CD4-positive, alpha-beta T cell treated with Interleukin-4 for 1 hour (primary cell): Measurements from ENCODE around the gene PRKCQ.
A peak's percentile ranks its signal among the peaks of the same experiment; 100 is the strongest.

Experiments
- DNase-seq, 2 donors: peaks; one replicate each; pipeline ENCODE4 v3.0.0-alpha.2; 2020 to 2022

PRKCQ gene

DNA sequence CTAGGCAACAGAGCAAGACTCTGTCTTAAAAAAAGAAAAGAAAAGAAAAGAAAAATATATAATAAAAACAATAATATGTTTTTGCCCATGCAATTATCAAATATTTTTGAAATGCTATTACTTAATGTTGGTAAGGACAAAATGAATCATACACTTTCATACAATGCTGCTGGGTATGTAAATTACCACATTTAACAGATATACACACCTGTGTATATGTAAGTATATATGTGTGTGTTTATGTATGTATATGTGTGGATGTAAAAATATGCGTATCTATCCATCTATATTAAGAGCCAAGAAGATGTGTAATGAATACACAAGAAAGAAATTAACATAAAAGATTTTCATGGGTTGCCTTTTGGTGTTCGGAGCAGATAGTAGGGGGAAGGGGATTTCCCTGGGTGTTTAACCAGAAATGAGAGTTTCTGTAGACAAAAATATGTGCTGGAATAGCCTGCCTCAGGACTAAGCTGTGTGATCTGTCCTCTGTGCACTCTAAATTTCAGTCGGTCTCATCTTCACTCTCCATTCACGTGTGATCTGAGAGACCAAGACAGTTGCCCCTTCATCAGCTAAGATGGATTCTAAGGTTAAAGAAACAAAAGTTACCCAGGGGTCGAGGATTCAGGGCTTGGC lies 61.2 kb downstream of the PRKCQ start:
- DNase-seq = peak in 1 of 2 donors; percentile 62

DNA sequence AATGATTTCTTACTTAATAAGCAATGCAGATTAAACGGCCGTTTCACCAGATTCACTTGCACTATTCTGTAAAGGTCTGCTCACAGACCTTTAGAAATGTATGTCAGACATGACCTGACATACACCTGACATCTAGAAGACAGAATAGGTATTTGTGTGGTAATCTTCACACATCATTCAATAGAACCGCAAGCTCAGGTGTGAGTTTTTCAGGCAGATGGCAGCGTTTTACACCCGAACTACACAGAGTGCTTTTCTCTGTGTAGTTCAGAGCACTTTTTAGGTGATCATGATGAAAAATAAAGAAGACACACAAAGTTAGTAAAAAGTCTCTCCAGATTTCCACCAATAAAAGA lies 63.2 kb downstream of the PRKCQ start:
- DNase-seq = peak in 1 of 2 donors; percentile 52

DNA sequence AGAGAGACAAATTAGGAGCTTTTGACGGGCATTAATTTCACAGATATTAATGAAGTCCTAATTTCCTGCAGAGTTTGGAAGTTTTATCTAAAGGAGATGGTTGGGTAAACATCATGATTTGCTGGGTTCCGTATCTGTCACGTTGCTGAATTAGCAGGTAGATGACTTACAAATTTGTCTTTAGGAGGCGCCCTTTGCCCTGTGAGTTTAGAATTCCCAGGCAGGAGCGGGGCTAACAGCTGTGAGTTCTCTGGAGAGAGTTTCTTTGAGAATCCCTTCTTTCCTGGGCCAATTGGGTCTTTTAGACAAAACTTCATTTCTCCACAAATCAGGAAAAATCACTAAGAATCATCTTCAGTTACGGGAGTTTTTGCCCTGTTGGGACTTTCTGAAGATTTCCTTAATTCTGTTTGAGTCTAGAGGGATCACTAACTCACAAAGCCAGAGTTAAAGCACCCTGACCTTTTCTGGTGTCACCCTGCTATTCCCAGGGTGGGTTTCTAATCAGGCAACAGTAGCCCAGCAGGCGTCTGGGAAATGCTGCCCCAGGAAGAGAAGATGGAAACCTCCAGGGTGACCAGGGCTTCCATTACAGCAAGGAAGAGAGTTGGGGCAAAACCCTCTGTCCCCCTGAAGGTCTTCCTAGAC lies 63.7 kb downstream of the PRKCQ start:
- no peak for DNase-seq

DNA sequence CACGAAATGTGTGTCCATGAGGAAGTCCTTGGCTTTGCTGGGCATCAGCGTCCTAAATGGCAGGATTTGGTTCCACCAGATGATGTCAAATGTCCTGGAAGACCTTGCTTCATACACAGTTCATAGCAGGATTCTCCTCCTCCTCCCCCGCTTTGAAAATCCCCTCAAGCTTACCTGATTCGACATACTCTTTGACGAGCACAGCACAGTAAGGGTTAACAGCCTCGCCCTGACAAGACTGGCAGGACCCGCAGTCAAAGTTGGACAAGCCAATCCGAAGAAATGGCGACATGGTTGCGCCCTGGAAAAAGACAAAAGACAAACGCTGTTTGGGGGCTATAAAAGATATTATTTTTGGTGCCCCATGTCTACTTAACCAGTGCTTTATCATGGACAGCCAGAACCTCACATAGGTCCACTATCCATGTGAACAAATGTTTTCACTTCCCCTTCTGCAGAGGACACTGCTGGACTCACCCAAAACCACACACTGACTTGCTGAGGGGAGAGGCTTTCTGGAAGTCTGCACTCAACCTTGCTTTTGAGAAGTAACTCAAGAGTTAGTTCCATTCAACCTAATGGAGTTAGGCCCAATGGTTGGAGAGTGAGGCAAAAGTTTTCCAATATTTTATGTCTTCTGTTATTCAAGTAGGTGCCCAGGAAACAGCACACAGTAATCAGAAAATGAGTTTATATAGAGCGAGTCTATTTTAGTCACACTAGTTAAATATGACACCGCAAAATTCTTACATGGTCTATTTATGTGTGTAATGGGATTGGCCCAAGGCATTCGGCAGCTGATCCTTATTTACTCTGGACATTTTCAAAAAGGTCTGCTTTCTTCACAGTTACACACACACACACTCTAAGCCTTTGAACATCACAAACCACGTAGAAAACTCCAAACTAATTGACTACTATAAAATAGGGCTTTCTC lies 65.0 kb downstream of the PRKCQ start:
- DNase-seq = no peak

DNA sequence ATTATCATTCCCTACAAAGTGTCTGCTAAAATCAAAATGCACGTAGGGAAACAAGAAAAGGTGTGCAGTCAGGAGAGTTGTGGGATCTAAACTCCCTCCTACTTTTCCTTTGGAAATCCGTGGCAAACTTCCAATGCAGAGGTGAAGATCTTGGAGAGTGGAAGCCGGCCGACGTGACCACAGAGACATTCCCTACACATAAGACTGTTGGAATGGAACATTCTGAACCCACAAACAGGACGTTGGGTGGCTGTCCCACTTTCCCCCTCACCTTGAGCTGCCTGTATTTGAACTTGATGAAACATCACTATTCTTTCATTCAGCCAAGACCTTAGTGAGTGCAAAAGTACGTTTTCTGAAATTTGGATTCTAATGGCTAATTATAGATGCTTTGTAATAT lies 65.9 kb downstream of the PRKCQ start:
- no peak for DNase-seq

DNA sequence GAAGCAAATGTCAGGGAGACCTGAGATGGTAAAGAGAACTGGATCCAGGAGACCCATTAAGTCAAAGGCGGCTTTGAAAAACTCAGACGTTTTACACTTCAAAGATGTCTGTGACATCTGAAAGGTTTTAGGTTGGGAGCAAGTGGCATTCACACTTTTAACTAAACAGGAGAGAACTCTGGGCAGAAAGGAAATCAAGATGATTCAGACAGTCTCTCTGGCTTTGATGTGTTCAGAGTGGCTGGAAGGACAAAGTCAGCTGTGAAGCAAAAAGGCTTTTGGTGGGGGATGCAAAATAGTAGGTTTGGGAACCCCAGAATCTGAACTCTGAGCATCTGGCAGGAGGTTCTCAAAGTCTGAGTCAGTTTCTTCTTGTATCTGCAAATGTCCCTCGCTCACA lies 66.6 kb downstream of the PRKCQ start:
- peak in 1 of 2 donors; percentile 54 for DNase-seq

DNA sequence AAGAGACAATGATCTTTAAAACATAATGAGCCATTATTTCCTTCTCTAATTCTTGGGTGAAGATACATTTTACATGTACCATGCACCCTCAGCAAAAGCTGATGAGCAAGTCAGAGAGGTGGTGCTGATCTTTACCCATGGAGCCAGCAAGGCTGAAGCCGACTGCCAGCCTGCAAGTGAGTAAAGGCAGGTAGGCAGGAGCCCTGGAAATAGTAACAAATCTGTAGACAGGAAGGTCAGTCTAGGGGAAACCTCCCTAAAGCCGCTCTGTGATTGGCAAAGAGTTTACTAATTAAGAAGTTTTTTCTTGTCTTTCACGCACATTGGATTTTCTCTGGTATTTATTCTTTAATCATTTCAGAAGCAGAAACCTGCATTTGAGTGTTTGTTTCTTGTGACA lies 67.9 kb downstream of the PRKCQ start:
- DNase-seq = no peak

DNA sequence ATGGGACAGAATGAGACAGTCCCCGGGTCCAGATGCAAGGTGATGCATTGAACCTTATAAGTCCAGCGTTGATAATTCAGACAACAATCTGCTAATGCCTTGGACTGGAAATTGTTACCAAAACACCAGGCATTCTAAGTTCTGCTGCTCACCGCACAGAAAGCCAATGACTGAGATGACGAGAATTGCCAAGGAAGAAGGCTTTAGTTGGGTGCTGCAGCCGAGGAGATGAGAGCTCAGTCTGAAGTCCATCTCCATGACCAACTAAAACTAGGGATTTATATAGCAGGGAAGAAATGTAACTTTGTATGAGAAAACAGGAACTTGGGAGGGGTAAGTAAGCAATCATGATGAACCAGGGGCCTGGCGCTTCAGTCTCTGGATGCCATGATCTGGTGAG lies 68.7 kb downstream of the PRKCQ start:
- DNase-seq = no peak

DNA sequence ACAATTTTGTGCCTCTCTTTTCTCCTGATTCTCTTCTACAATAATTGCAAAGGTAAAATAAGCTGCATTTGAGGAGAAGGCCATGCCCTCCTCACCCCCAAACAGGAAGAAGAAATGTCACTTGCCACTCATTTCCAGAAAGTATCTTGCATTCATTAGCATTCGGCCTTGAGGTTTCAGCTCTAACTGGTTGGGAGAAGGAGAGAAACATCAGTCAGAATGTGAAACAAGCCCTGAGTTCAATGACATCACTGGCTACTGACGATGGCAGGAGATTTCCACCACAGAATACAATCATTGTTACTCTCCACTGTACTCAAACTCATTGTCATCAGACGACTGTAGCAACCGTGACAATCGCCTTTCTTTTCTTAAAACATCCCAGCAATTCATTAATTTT lies 72.8 kb downstream of the PRKCQ start:
- DNase-seq = peak in 1 of 2 donors; percentile 44

DNA sequence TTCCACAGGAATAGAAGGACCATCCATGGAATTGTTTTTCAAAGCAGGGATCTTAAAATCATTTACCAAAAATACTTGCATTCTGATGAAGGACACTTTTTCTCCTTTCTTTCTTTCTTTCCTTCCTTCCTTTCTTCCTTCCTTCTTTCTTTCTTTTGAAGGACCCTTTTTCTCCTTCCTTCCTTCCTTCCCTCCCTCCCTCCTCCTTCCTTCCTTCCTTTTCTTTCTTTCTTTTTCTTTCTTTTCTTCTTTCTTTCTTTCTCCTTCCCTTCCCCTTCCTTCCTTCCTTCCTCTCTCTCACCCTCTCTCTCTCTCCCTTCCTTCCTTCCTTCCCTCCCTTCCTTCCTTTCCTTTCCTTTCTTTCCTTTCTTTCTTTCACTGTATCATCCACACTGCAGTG lies 74.8 kb downstream of the PRKCQ start:
- no peak for DNase-seq

DNA sequence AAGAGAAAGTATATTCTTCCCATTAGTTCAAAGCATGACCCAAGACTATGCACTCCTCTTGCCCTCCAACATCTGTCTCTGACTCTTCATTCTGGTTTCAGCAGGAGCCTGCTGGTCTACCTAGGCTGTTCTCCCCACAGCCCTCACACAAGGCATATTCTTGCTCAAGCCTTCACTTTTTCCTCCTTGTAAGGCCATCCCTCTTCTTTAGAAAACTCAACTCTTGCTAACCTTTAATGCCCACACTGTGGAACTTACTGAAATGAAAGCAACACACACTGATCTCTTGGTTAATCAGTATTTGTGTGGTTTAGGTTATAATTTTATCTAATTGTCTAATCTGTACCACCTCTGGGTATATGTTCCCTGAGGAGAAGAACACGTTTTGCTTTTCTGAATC lies 75.8 kb downstream of the PRKCQ start:
- peak in 1 of 2 donors; percentile 48 for DNase-seq

DNA sequence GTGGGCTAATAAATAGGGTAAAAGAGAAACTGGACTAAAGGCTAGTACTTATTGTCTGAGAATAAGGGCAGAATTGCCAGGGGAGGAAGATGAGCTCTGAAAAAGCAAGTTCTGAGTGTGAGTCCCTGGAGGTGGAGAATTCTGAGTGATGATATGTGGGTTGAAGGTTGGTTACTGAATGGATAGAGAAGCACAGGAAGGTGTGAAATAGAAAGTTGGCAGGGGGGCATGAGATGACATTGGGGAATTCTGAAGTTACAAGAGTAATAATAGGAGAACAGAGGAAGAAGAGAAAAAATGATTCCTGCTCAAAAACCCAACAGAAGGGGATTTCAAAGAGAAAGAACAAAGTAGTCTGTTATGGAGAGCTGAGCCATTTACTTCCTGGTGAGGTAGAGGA lies 76.9 kb downstream of the PRKCQ start:
- no peak for DNase-seq

DNA sequence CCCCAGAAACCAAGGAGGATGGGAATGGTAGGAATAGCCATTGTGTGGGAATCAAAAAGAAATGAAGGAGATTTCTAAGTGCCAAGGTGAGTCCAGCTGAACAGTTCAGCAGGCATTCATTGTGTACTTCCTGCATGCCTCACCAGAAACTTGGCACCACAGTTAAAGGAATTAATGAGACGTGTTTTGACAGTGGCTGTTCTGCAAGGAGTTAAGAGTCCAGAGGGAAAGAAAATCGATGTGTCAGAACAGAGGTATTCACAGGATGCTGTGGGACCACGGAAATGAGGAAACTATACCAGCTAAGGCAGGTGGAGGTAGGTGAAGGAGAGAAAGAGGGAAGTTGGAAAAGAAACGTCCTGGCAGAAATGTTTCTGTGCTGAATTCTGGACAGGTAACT lies 78.1 kb downstream of the PRKCQ start:
- DNase-seq = no peak

DNA sequence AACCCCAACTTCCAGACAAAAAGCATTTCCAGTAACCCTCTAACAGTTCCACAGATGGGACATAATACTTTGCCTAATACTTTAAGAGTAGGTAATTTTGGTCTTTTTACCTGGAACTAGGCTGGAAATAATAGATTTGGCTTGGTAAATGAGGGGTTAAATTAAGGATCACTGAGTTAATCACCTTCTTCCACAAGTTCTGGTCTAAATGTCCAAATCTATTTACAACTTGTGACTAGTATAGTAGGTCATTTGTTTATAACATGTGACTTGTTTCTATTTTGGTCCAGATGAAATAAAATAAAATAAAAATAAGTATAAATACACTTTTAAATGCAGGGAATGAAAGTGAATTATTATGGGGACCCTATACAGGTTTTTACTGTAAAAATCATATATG lies 80.1 kb downstream of the PRKCQ start:
- no peak for DNase-seq

DNA sequence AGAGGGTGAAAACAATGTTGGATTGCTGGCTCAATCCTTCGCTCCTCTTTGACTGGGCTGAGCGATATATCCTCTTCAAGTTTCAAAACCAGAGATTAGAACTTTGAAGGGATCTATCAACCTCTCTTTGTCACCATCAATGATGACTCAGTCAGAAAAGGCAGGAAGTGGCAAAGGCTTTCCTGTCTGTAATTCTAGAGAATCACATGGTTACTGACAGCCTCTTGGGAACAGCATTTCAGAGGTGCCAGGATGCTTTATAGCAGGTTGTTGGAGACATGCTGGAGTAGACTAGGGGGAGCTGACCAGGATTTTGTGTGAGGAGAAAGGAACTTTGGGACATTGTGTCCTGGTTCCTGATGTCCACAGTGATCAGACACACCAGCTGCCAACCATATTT lies 81.3 kb downstream of the PRKCQ start:
- peak; percentile 61 to 86 for DNase-seq

DNA sequence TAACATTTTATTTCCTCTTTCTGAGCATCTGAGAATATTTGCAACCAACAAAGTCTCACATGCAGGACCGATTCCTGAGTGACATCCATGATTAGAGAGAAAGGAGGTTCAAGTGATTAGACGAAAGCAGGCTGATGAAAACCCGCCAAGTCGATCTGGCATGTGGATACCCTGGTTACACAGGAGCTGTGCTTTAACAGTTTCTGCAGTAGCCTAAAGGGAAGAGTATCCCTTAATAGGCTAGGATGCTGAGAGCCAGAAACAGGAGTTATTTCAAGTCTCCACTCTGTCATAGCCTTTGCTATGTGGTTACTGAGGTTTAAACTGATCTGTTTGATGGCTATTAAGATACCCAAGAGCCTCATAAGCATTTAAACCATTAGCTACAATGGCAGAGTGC lies 82.5 kb downstream of the PRKCQ start:
- no peak for DNase-seq

DNA sequence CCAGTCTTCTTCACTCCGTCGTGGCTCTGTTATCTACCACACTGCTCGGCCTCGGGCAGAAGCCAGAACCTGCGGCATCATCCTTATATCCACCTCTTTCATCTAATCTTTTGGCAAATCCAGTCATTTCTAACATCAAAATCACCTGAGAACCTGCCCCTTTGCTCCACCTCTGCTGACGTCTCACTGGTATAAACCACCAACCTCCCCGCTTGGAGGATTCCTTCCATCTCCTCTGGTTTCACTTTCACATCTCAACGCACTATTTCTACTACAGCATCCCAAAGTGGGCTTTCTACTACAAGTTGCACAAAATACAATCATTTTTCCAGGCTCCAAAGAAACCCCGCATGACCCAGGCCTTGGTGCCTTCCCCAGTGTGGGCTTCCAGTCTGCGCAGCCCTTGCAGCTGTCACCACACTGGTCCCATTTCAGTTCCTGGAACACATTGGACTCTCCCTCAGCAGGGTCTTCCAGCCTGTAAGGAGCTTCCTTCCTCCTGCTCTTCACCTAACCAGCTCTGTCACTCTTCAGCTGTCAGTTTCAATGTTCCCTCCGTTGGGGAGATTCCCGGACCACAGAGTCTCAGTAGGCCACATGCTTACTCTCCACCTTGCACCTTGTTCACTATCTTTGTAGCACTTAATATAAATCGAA lies 85.0 kb downstream of the PRKCQ start:
- peak; percentile 61 to 81 for DNase-seq

DNA sequence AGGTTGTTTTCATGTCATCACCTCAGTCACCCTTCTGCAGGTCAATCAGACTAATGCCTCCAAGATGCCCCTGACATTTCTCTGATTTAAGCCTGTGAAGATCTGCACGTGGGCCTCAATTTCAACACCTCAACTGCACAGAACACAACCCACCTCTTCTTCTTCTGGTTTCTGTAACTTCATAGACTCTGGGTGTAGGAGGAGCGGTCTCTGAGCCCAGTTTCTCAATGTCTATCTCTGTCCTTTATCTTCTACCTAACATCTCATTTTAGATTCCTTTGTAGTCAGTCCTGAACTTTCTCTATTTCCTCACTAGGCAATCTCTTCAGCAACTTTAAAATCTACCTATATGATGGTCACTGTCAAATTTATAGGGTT lies 85.6 kb downstream of the PRKCQ start:
- DNase-seq = peak in 1 of 2 donors; percentile 18

DNA sequence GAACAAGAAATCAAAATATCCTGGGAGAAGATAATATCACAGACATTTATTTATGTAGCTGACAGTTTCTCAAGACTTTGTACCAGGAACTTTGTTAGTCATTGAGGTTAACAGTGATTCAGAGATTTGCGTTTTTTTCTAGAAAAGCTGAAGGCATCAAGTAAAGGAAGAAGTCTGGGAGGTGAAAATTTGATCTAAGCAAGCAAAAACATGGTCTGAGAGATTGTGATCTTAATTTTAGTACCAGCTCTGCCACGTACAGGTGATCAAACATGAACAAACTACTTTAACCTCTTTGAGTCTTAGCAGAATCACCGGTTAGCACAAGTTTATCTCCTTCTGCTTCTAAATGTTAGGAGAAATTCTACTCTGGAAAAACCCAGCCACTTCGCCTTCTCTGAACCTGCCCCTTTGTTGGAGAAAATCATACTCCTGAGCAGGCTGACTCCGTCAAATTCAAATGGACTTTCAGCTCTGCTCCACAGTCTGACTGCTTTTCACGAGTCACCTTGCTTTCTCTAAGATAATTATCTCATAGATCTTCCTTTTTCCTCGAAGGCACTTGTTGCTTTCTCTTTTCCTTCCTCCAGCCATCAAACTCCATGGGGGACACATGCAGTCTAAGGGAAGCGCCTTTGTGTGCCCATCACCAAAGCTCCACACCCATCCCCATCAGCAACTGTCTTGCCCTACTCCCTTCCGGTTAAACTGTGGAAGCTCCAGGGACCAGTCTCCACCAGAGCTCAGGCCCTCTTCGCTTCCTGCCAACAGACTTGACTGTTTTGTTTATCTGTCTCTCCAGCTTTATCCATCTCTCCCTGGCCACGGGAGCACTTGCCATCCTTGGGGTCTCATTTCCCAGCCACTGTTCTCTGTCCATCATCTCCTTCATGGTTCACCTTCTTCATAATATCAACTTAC lies 86.3 kb downstream of the PRKCQ start:
- DNase-seq = peak in 1 of 2 donors; percentile 74

DNA sequence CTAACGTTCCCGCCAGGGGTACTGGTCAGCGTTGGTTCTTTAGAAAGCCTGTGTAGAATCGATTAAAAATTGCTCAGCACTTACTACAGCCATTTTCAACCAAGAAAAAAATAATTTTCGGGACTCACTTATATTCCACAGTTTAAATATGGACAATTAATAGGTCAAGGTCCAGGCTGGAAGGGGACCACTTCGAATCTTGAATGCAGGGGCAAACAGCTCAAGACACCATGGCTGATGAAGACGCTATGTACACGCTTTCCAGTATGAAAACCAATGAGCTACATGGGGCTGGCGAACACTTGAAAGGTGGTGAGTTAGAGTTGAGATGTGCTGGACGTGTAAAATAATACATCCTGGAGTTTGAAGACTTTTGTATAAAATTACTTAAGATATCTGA lies 87.2 kb downstream of the PRKCQ start:
- peak in 1 of 2 donors; percentile 17 for DNase-seq

DNA sequence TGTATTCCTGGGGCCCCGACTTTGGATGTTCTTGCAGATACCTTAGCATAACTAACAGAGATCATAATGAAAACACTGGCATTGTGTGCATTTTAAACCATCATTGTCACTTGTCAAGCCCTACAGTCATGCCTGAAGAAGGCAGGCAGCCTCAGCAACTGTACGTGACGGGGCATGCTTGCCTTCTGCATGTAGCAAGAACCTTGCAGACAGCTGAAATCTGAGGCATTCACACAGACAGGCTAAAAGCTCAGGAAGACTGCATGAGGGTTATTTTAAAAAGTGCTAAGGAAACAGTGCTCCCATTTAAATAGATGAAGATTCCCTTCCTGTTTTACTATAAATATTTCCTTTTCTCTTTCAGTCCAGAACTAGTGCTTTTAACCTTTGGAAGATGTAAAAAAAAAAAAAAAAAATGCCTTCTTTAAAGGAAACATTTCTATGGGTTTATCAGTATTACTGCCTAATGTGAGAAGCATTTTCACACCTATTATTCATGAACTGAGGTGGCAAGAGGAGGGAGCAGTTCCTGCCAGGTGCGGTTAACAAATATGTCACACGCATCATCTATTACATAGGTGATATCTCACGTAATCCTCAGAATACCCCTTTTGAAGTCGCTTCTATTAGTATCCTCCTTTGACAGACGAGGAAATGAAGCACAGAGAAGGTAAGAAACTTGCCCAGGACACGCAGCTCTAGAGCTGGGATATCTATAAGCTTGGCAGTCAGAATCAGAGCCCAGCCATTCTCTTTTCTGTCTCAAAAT lies 88.1 kb downstream of the PRKCQ start:
- peak; percentile 66 to 85 for DNase-seq
